Prostate gland (tissue), 2 donors: ENCODE data around the gene SOX5. TPM values are rescaled to one million over a fixed set of nuclear protein-coding genes. Genes with fewer than 3 reads are reported as not detected.

Source experiments
- DNase-seq: peaks from one replicate; pipeline ENCODE4 v3.0.0-alpha.2; 2019; ENCODE audit warnings: low spot score
- H3K27ac ChIP-seq, 2 donors: fragments of 200-600 bp; sonication (generic); 2 replicates each; pipeline ENCODE4 v1.5.1; 2017 to 2019
- H3K27me3 ChIP-seq: fragments of 200-600 bp; sonication (generic); replicated peaks from 2 replicates; pipeline ENCODE4 v1.5.1; 2019; ENCODE audit not compliant: insufficient read depth
- H3K36me3 ChIP-seq, 2 donors: fragments of 200-600 bp; sonication (generic); 1 replicate in 1 of 2; 2 replicates in 1 of 2; pipeline versions ENCODE4 v1.5.1 to v1.8.1; 2017 to 2019
- H3K4me1 ChIP-seq: fragments of 200-600 bp; sonication (generic); replicated peaks from 2 replicates; pipeline ENCODE4 v1.5.1; 2019
- H3K4me3 ChIP-seq, 2 donors: fragments of 200-600 bp; sonication (generic); 2 replicates each; pipeline ENCODE4 v1.5.1; 2017 to 2019
- H3K9me3 ChIP-seq: fragments of 200-600 bp; sonication (generic); 2 replicates; pipeline ENCODE4 v1.5.1; 2017
- CTCF ChIP-seq, 4 experiments: fragments of 200-600 bp in 2 of 4; fragments of 450-650 bp in 2 of 4; sonication (generic) in 2 of 4; IDR thresholded peaks; 1 replicate in 3 of 4; 2 replicates in 1 of 4; pipeline ENCODE4 v1.5.1; 2016 to 2019; ENCODE audit warnings: antibody characterized with exemption in 4 of 4, mild to moderate bottlenecking in 2 of 4, moderate library complexity in 2 of 4
- POLR2A ChIP-seq: fragments of 450-650 bp; IDR thresholded peaks from one replicate; pipeline ENCODE4 v1.6.1; 2016; ENCODE audit warnings: antibody characterized with exemption, mild to moderate bottlenecking
- POLR2AphosphoS5 ChIP-seq: sonication (generic); formaldehyde crosslinking; IDR thresholded peaks from one replicate; pipeline ENCODE4 v1.6.1; 2017; ENCODE audit warnings: antibody characterized with exemption
- WGBS: methylation state at CpG from one replicate; pipeline ENCODE4 v1.1.5; 2018; 5-methylcytosine and 5-hydroxymethylcytosine counted together
- intact Hi-C: fragments of 100-400 bp; cut with DNase I; formaldehyde crosslinking; loops from one replicate; pipeline ENCODE4 v1.14.2; 2022
- total RNA-seq, 2 donors: library from RNA; depleted of rRNA; stranded (reverse); fragments of >200 nt; gene quantifications; one replicate each; pipeline ENCODE4 v1.1.0, GENCODE V29; 2016

The SOX5 gene
- total RNA-seq, 2 donors from 2014 or later = 3.7 to 7.8 TPM

GRCh38 chr12:23552417-23552816 is 397.1 kb downstream of the SOX5 start:
- no peak for DNase-seq
- no peak for TF ChIP-seq CTCF (IDR thresholded peaks at IDR 0.05)
- no peak for TF ChIP-seq POLR2AphosphoS5
- TF ChIP-seq POLR2A = no peak
- no peak overlapping the region for H3K4me3 ChIP-seq
- intact Hi-C loops = no loop called here
- H3K36me3 ChIP-seq = no peaks in the 10 kb centered on the region
- 97% methylated on average over 1 of the region's 1 CpG for WGBS
- H3K27ac ChIP-seq = no peak overlapping the region
- no peaks in the 10 kb centered on the region for H3K27me3 ChIP-seq
- H3K4me1 ChIP-seq = no peaks in the 10 kb centered on the region
- H3K9me3 ChIP-seq = no peaks in the 10 kb centered on the region

- Histone ChIP-seq H3K36me3 (no peaks in the 10 kb centered on the region), H3K4me3 (no peak overlapping the region), H3K27me3 (no peaks in the 10 kb centered on the region), H3K9me3 (no peaks in the 10 kb centered on the region), H3K4me1 (no peaks in the 10 kb centered on the region), H3K27ac (no peak overlapping the region)
- TF ChIP-seq POLR2A (no peak), POLR2AphosphoS5 (no peak), CTCF (IDR thresholded peaks at IDR 0.05) (no peak)
- 80% methylated on average over 2 of the region's 2 CpGs for WGBS
- DNase-seq = no peak
- intact Hi-C loops = no loop called here
These were observed 398.7 kb downstream of the SOX5 start for GRCh38 chr12:23550753-23551152.

GRCh38 chr12:23548742-23549141 is 400.7 kb downstream of the SOX5 start:
- H3K9me3 ChIP-seq = no peaks in the 10 kb centered on the region
- H3K27ac ChIP-seq = no peak overlapping the region
- no peaks in the 10 kb centered on the region for H3K27me3 ChIP-seq
- no peak overlapping the region for H3K4me3 ChIP-seq
- H3K36me3 ChIP-seq = no peaks in the 10 kb centered on the region
- TF ChIP-seq POLR2AphosphoS5 (no peak), CTCF (IDR thresholded peaks at IDR 0.05) (no peak)
- H3K4me1 ChIP-seq = no peaks in the 10 kb centered on the region
- DNase-seq = no peak
- intact Hi-C loops = no loop called here

- intact Hi-C loops = no loop called here
- Histone ChIP-seq H3K9me3 (no peaks in the 10 kb centered on the region), H3K36me3 (no peaks in the 10 kb centered on the region), H3K4me1 (no peaks in the 10 kb centered on the region), H3K27ac (no peak overlapping the region), H3K27me3 (no peaks in the 10 kb centered on the region), H3K4me3 (no peak overlapping the region)
- TF ChIP-seq POLR2A (no peak), CTCF (IDR thresholded peaks at IDR 0.05) (no peak), POLR2AphosphoS5 (no peak)
- no peak for DNase-seq
- 93% methylated on average over 4 of the region's 4 CpGs for WGBS
These were observed 402.7 kb downstream of the SOX5 start for GRCh38 chr12:23546756-23547155.

GRCh38 chr12:23543767-23544166 is 405.7 kb downstream of the SOX5 start:
- DNase-seq = no peak
- H3K27ac ChIP-seq = no peak overlapping the region
- H3K36me3 ChIP-seq = no peaks in the 10 kb centered on the region
- TF ChIP-seq POLR2A = no peak
- no peak for TF ChIP-seq POLR2AphosphoS5
- TF ChIP-seq CTCF (IDR thresholded peaks at IDR 0.05) = no peak
- H3K9me3 ChIP-seq = no peaks in the 10 kb centered on the region
- H3K27me3 ChIP-seq = no peaks in the 10 kb centered on the region
- no peak overlapping the region for H3K4me3 ChIP-seq
- intact Hi-C loops = no loop called here
- H3K4me1 ChIP-seq = no peaks in the 10 kb centered on the region
- WGBS = 98% methylated on average over 1 of the region's 1 CpG
